ENCODE results near the gene SCGB1C2.

The SCGB1C2 gene

DNA sequence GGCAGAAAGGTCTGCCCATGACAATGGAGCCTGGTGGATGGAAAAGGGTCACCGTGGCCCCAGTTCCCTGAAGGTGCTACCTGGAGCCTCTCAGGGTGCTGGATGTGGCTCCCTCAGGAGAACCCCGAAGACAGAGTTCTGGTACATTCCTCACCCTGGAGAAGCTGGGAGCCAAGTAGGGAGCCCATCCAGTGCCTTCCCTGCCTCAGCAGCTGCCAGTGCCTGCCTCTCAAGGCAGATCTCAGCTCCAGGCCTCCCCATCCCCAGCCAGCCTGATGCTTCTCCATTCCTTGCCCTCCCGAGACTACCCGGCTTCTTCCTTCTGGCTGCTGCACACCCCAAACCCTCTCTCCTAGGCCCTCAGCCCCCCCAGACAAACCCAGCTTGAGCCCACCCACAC lies 20.5 kb downstream of the SCGB1C2 start:
- DNase-seq (ENCODE audit: extremely low read depth, low read depth) = no peak
- H3K4me3 ChIP-seq (replicated peaks; ENCODE audit: low read depth, low read length) = no peak overlapping the region
- TF ChIP-seq, protein P1, sequence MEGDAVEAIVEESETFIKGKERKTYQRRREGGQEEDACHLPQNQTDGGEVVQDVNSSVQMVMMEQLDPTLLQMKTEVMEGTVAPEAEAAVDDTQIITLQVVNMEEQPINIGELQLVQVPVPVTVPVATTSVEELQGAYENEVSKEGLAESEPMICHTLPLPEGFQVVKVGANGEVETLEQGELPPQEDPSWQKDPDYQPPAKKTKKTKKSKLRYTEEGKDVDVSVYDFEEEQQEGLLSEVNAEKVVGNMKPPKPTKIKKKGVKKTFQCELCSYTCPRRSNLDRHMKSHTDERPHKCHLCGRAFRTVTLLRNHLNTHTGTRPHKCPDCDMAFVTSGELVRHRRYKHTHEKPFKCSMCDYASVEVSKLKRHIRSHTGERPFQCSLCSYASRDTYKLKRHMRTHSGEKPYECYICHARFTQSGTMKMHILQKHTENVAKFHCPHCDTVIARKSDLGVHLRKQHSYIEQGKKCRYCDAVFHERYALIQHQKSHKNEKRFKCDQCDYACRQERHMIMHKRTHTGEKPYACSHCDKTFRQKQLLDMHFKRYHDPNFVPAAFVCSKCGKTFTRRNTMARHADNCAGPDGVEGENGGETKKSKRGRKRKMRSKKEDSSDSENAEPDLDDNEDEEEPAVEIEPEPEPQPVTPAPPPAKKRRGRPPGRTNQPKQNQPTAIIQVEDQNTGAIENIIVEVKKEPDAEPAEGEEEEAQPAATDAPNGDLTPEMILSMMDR (IDR thresholded peaks at IDR 0.05; ENCODE audit: low read depth, low read length, missing control alignments) = no peak

DNA sequence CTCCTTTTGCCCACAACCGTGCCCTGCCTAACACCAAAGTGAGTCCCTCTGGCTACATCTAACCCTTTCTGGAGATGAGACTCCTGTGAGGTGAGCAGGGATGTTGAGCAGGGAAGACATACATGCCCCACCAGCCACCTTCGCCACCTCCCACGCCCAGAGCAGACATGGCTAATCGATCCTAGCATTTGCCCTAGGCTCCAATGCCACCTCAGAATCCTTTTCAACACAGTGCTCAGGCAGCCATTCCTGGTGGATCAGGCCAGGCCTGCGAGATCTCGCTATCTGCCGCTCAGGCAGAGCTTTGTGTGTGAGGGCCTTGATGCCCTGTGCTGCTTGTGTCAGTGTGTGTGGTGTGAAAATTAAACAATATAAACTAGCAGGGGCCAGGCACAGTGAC lies 21.0 kb downstream of the SCGB1C2 start:
- no peak for DNase-seq (ENCODE audit: extremely low read depth, low read depth)
- TF ChIP-seq, protein P1 (IDR thresholded peaks at IDR 0.05; ENCODE audit: low read depth, low read length, missing control alignments) = no peak
- H3K4me3 ChIP-seq (replicated peaks; ENCODE audit: low read depth, low read length) = no peak overlapping the region

DNA sequence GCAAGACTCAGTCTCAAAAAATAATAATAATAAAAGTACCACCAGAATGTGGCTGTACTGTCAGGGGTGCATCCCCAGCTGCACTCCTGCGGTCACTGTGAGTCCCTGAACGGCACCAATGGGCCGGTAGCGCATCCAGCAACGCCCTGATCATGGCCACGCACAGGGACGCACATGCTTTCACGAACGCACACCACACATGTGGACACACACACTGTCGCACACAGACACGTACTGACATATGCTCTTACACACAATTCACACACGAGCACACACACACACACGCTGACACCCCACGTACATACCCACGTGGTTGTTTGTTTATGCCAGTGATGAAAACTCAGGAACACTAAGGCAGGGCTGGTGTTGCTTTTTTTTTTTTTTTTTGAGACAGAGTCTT lies 22.2 kb downstream of the SCGB1C2 start:
- no peak overlapping the region for H3K4me3 ChIP-seq (replicated peaks; ENCODE audit: low read depth, low read length)
- TF ChIP-seq, protein P1 (IDR thresholded peaks at IDR 0.05; ENCODE audit: low read depth, low read length, missing control alignments) = no peak
- no peak for DNase-seq (ENCODE audit: extremely low read depth, low read depth)

- DNase-seq (ENCODE audit: extremely low read depth, low read depth) = no peak
- TF ChIP-seq, protein P1 (IDR thresholded peaks at IDR 0.05; ENCODE audit: low read depth, low read length, missing control alignments) = no peak
- H3K4me3 ChIP-seq (replicated peaks; ENCODE audit: low read depth, low read length) = no peak overlapping the region
Observed at GRCh38 chr17:160336-160735, 23.0 kb downstream of the SCGB1C2 start.

DNA sequence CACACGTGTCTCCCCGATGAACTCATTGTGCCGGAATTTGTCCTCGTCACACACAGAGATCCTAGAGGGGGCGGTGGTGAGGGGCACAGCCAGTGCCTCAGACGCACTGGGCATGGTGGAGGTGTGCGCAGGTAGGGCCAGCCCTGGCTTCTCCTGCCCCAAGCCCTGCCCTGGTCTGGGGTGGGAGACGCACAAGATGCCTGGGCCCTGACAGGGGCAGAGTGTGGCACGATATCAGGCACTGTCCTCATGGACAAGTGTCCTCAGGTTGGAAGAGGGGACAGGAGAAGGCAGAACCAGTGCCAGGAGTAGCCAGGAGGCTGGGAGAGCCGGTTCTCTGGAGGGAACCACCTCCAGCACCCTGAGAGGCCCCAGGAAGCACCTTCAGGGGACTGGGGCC lies 24.1 kb downstream of the SCGB1C2 start:
- TF ChIP-seq, protein P1 (IDR thresholded peaks at IDR 0.05; ENCODE audit: low read depth, low read length, missing control alignments) = no peak
- DNase-seq (ENCODE audit: extremely low read depth, low read depth) = no peak
- H3K4me3 ChIP-seq (replicated peaks; ENCODE audit: low read depth, low read length) = no peak overlapping the region

DNA sequence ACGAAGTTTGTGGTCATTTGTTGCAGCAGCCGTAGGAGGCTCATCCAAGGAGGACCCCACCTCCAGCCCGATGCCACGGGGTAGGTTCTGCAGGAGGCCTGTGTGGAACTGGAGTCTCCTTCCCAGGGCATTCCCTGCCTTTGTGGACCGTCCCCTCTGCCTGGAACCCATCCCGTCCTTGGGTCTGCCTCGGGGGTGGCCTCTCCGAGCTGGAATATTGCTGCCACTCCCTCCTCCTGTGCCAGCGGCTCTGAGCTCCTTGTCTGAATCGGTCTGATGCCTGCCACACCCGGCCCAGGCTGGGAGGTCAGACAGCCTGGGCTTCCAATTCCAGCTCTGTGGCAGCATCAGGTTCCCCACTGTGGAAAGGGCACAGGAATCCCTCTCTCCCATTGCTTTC lies 25.3 kb downstream of the SCGB1C2 start:
- no peak overlapping the region for H3K4me3 ChIP-seq (replicated peaks; ENCODE audit: low read depth, low read length)
- no peak for DNase-seq (ENCODE audit: extremely low read depth, low read depth)
- TF ChIP-seq, protein P1 (IDR thresholded peaks at IDR 0.05; ENCODE audit: low read depth, low read length, missing control alignments) = no peak

GRCh38 chr17:163514-164098 lies 26.2 kb downstream of the SCGB1C2 start:
- no peak for DNase-seq (ENCODE audit: extremely low read depth, low read depth)
- no peak overlapping the region for H3K4me3 ChIP-seq (replicated peaks; ENCODE audit: low read depth, low read length)
- TF ChIP-seq, protein P1 (IDR thresholded peaks at IDR 0.05; ENCODE audit: low read depth, low read length, missing control alignments) = no peak
